Stimulated activated naive CD8-positive, alpha-beta T cell treated with anti-CD3 and anti-CD28 coated beads, Interleukin-15, Interleukin-2, amounts not matched to agents 100 U/mL and 50 U/mL, for 24 hours (primary cell): ENCODE measurements around the gene NUMBL.
A peak's percentile ranks its signal among the peaks of the same experiment; 100 is the strongest.
"Not testable (repeated sequence)": the region's sequence is repeated elsewhere in the genome, so short reads cannot be mapped to it uniquely, and the experiment has no call there.

Source experiments
- ATAC-seq: fragments of 150-1000 bp; cut with Tn5 transposase; one replicate; pipeline ENCODE4 v1.10.0; 2021
- DNase-seq: peaks from one replicate; pipeline ENCODE4 v3.0.0; 2021

The NUMBL gene

GRCh38 chr19:40629346-40629745, 61.1 kb downstream of the NUMBL start:
- ATAC-seq: no peak
- no peak for DNase-seq

- DNase-seq (no peak), ATAC-seq (no peak)
These were observed 62.8 kb downstream of the NUMBL start for GRCh38 chr19:40627486-40628279.

- DNase-seq: no peak
- no peak for ATAC-seq
These were observed 63.5 kb downstream of the NUMBL start for GRCh38 chr19:40626918-40627317.

- ATAC-seq: no peak
These were observed 64.9 kb downstream of the NUMBL start for GRCh38 chr19:40625406-40626120.

GRCh38 chr19:40624369-40625153, 65.9 kb downstream of the NUMBL start:
- not testable (repeated sequence) for ATAC-seq, DNase-seq

More at GRCh38 chr19:40625406-40626120, 64.9 kb downstream of the NUMBL start:
- no peak for DNase-seq

GRCh38 chr19:40623403-40624251, 66.8 kb downstream of the NUMBL start:
- peak; percentile 48 for ATAC-seq
- DNase-seq: no peak

- ATAC-seq: no peak
- no peak for DNase-seq
These were observed 67.7 kb downstream of the NUMBL start for GRCh38 chr19:40622773-40623075.

GRCh38 chr19:40621966-40622772, 68.3 kb downstream of the NUMBL start:
- ATAC-seq (no peak), DNase-seq (no peak)

GRCh38 chr19:40621283-40621682, 69.2 kb downstream of the NUMBL start:
- ATAC-seq (no peak), DNase-seq (no peak)

GRCh38 chr19:40620161-40620485, 70.3 kb downstream of the NUMBL start:
- no peak for ATAC-seq
- no peak for DNase-seq

- DNase-seq (no peak), ATAC-seq (no peak)
These were observed 70.9 kb downstream of the NUMBL start for GRCh38 chr19:40619333-40620160.

GRCh38 chr19:40617961-40618360, 72.5 kb downstream of the NUMBL start:
- DNase-seq (no peak), ATAC-seq (no peak)

GRCh38 chr19:40616941-40617340, 73.5 kb downstream of the NUMBL start:
- DNase-seq: no peak

GRCh38 chr19:40616178-40616577, 74.3 kb downstream of the NUMBL start:
- DNase-seq: no peak
- no peak for ATAC-seq

More at GRCh38 chr19:40616941-40617340, 73.5 kb downstream of the NUMBL start:
- no peak for ATAC-seq
